ENCODE measurements around the gene PPP1R15B. TPM values are rescaled to one million over a fixed set of nuclear protein-coding genes. Genes with fewer than 3 reads are reported as not detected.

Gene PPP1R15B
- 10 to 100 TPM; 78.6 to 79.9 TPM for total RNA-seq

DNA sequence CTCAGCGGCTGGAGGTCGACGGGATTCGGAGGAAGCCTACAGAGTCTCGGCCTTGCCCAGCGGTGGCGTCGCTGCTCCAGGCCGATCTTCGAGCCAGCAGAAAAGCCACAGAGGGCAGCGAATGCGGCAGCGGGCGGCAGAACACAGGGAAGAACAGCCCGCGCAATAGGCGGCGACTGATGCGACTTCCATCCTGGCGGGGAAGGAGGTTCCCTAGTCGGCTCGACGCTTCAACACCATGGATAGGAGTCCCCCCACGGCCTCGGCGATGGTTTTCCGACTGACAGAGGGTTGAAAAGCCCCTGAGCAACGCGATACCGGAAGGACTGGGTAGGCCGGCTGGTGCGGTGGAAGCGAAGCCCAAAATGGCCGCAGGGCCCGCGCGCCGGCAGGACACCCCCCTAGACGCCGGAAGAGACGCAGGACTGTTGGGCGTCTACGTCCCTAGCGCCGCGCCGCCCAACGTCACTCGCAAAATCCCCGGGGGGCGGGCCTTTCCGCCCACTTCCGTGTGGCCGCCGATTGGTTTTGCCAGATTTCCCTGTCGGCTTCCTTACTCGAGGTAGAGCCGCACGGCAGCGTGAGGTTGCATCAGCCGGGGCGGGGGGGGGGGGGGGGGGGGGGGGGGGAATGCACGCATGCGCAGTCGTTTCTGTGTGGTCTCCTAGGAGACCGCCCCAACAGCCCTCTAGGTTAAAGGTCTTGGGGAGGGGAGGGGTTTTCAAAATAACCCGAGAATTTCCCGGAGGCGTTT is at the start of gene PPP1R15B:
PPP1R15B (minus strand) TSS at position 367 of the 754 bp plus-strand sequence. CDS start 406 bp downstream, outside the sequence.
- Mint-ChIP-seq H3K36me3 (peaks cover 50% of the 10 kb centered on the region), H3K9me3 (no peaks in the 10 kb centered on the region), H3K4me1 (peaks cover 15% of the 10 kb centered on the region), H3K27me3 (no peaks in the 10 kb centered on the region), H3K4me3 (peak within 1 kb of the TSS; percentile 99), H3K27ac (peak within 1 kb of the TSS; percentile 100)
- peak; percentile 97 for DNase-seq

DNA sequence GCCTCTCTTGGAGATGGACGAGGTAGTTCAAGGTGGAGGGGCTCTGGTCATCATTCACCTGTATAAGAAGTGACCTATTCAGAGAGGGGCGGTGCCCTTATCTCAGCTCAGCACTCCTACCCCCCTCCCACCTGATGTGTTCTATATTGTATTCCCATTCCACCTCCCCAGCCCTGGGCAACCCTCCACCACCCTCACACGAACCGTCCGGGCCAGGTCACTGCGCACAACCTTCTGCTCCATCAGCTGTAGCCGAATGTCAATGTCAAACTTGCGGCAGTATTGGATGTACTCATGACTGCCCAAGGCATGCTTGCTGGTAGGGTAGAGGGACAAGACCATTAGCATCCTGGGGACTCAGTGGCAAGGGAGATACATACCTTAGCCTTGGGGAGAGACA is 48.7 kb upstream of the PPP1R15B start:
- Mint-ChIP-seq H3K36me3 (peaks cover 15% of the 10 kb centered on the region), H3K9me3 (no peaks in the 10 kb centered on the region), H3K27ac (no peak overlapping the region), H3K4me1 (peaks cover 45% of the 10 kb centered on the region), H3K27me3 (no peaks in the 10 kb centered on the region), H3K4me3 (no peak overlapping the region)
- no peak for DNase-seq

DNA sequence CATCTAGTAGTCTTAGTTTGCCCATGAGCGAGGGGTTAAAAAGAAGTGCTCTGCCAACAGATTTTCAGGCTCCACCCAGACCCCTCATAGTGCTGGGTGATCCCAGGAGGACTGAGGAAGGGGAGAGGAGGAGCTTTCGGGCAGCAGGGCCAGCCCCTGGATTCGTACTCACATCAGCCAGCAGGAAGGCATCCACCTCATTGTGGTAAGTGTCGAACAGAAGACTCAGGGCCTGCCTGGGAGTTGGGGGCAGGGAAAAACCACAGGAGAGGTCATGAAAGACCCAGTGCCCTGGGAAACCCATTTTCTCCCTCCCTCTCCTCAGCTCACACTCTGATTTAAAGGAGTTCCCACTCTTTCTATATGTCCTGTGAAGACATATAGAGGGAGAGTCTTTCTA is 48.1 kb upstream of the PPP1R15B start:
- H3K9me3 Mint-ChIP-seq = no peaks in the 10 kb centered on the region
- no peak overlapping the region for H3K27ac Mint-ChIP-seq
- peaks cover 14% of the 10 kb centered on the region for H3K36me3 Mint-ChIP-seq
- H3K4me1 Mint-ChIP-seq = peaks cover 38% of the 10 kb centered on the region
- H3K4me3 Mint-ChIP-seq = no peak overlapping the region
- no peak for DNase-seq
- H3K27me3 Mint-ChIP-seq = no peaks in the 10 kb centered on the region

DNA sequence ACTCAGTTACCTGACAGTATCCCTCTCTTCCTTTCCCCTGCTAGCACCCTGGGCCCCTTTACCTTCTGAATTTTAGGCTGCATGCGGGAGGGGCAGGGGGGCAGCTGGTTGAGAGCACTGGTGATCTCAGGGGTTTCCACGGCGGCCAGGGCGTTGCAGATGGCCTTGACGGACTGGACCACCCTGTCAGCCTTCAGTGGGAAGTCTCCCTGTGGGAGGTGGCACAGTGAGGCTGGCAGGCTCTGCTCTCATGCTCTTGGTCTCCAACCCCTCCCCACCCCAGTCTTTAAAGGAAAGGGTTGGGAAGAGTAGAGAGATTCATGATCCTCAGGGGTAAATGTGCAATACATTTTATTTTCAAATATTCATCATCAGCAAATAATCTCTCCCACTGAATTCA is 46.0 kb upstream of the PPP1R15B start:
- DNase-seq = no peak
- H3K4me1 Mint-ChIP-seq = peaks cover 29% of the 10 kb centered on the region
- H3K27me3 Mint-ChIP-seq = no peaks in the 10 kb centered on the region
- H3K4me3 Mint-ChIP-seq = no peak overlapping the region
- H3K36me3 Mint-ChIP-seq = peaks cover 19% of the 10 kb centered on the region
- no peaks in the 10 kb centered on the region for H3K9me3 Mint-ChIP-seq
- no peak overlapping the region for H3K27ac Mint-ChIP-seq

DNA sequence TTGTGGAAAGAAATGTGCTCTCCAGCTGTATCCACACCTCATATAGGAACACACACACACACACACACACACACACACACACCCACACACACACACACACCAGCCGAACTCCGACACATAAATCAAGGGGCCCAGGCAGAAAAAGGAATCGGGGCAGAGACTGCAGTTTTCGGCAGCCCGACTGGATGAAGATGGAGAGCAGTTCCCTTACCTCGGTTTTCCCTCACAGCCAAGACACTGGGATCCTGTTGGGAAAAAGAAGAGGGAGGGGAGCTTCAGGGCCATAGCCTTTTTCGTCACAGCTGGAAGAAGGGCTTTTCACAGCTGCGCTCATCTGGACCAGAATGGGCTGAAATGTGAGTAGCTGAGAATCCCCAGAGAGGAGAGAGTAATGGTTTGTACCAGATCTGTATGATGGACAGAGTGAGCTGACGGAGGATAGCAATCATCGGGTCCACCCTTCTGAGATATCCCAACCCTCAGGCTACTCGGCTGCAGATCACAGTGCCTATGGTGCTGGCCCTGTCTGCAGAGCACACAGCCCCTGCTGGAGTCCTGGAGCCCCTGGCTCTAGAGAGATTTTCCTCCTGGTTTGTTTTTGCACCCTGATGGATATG is 45.3 kb upstream of the PPP1R15B start:
- Mint-ChIP-seq H3K4me1 (peaks cover 26% of the 10 kb centered on the region), H3K9me3 (no peaks in the 10 kb centered on the region), H3K27me3 (no peaks in the 10 kb centered on the region), H3K4me3 (no peak overlapping the region), H3K27ac (no peak overlapping the region), H3K36me3 (peaks cover 19% of the 10 kb centered on the region)
- DNase-seq = no peak

DNA sequence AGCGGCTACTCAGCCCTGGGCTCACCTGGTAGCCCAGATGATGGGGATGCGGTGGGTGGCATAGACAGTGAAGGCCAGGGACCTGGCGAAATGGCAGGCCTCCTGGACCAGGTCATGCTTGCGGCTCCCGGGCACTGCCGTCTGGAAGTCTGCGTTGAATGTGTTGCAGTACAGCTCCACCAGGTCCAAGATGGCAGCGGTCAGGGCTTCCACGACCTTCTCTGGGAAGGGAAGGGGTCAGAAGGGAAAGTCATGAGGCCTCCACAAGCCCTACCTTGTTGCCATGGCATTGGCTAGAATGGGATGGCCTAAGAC is 44.2 kb upstream of the PPP1R15B start:
- Mint-ChIP-seq H3K9me3 (no peaks in the 10 kb centered on the region), H3K4me1 (peaks cover 21% of the 10 kb centered on the region), H3K27me3 (no peaks in the 10 kb centered on the region), H3K27ac (no peak overlapping the region), H3K4me3 (no peak overlapping the region), H3K36me3 (peaks cover 16% of the 10 kb centered on the region)
- no peak for DNase-seq

DNA sequence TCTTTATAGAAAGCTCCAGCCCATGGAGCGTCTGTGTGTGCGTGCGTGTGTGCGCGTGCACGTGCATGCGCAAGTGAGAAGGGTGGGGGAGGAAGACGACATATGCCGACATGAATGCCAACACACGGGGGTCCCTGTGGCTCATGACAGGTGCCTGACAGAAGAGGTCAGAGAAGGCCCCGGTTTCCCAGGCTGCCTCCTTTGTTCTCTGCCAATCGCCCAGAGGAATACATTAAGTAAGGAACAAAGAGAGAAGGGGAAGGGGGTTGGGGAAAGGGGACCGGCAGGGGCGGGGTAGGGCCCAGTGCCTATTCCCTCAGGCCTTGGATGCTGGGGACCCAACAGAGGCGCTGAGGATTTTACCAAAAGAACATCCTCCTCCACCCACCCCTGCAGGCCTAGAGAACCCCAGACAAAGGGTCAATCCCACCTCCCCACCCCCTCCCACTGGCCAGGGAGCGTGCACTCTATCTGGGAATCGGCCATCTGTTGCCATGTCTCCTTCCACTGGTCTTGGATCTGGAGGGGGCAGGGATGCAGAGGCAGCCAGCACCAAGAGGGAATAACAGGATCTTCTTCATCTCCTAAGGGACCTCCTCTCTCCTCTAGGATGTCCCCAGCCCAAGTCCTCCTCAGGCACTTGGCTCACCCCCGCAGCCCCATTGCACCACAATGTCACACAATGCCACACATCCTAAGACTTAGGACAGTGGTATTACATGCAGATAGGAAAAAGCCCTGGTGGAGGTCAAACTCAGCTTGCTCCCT is 43.6 kb upstream of the PPP1R15B start:
- no peak for DNase-seq
- no peak overlapping the region for H3K4me3 Mint-ChIP-seq
- H3K27ac Mint-ChIP-seq = no peak overlapping the region
- peaks cover 12% of the 10 kb centered on the region for H3K36me3 Mint-ChIP-seq
- peaks cover 23% of the 10 kb centered on the region for H3K4me1 Mint-ChIP-seq
- H3K9me3 Mint-ChIP-seq = no peaks in the 10 kb centered on the region
- no peaks in the 10 kb centered on the region for H3K27me3 Mint-ChIP-seq

DNA sequence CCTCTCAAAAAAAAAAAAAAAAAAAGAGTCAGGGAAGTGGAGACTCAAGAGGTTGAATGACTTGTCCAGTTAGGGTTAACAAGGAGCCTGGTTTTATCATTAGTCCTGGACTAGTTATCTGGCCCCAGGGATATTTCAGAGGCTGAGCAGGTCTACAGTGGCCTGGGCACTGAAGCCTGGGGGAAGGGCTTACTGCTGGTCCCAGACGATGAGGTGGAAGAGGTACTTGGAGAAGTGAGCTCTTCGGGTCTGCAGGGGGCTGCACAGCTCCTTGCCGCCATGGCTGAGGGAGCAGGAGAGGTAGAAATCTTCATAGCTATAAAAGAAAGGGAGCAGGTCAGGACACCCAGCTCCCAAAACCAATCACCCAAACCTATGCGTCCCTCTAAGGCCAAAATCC is 42.9 kb upstream of the PPP1R15B start:
- H3K9me3 Mint-ChIP-seq = no peaks in the 10 kb centered on the region
- H3K4me3 Mint-ChIP-seq = no peak overlapping the region
- H3K27ac Mint-ChIP-seq = peak overlapping the region; percentile 8
- H3K27me3 Mint-ChIP-seq = no peaks in the 10 kb centered on the region
- peaks cover 24% of the 10 kb centered on the region for H3K4me1 Mint-ChIP-seq
- DNase-seq = no peak
- peaks cover 12% of the 10 kb centered on the region for H3K36me3 Mint-ChIP-seq

DNA sequence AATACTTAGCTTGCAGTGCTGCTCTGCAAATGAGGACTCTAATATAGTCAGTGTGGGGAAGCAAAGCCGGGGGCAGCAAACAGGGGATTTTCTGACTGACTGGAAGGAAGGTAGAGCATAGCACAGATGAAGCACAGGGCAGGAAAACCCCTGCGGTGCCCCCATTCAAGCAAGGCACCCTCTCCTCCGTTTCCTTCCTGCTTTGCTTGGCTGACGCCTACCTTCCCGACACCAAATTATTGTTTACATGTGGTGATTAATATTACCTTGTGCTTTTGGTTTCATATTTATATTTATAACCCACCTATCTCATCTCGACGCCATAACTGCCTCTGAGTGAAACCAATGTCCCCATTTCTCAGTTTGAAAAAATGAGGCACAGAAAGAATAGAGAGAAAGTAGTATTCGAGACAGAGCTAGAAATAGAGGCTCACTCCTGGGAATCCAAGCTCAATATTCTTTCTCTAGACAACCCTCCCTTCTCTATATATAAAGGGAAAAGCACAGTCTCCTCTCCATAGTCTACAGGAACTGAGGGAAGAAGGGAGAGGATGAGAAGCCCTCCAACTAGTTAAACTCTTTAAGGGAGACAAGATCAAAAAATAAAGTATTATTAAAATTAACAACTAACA is 41.6 kb upstream of the PPP1R15B start:
- H3K4me1 Mint-ChIP-seq = peaks cover 26% of the 10 kb centered on the region
- no peaks in the 10 kb centered on the region for H3K27me3 Mint-ChIP-seq
- peak overlapping the region; percentile 81 for H3K27ac Mint-ChIP-seq
- H3K9me3 Mint-ChIP-seq = no peaks in the 10 kb centered on the region
- H3K36me3 Mint-ChIP-seq = peaks cover 8% of the 10 kb centered on the region
- DNase-seq = peak; percentile 75
- peak overlapping the region; percentile 55 for H3K4me3 Mint-ChIP-seq

DNA sequence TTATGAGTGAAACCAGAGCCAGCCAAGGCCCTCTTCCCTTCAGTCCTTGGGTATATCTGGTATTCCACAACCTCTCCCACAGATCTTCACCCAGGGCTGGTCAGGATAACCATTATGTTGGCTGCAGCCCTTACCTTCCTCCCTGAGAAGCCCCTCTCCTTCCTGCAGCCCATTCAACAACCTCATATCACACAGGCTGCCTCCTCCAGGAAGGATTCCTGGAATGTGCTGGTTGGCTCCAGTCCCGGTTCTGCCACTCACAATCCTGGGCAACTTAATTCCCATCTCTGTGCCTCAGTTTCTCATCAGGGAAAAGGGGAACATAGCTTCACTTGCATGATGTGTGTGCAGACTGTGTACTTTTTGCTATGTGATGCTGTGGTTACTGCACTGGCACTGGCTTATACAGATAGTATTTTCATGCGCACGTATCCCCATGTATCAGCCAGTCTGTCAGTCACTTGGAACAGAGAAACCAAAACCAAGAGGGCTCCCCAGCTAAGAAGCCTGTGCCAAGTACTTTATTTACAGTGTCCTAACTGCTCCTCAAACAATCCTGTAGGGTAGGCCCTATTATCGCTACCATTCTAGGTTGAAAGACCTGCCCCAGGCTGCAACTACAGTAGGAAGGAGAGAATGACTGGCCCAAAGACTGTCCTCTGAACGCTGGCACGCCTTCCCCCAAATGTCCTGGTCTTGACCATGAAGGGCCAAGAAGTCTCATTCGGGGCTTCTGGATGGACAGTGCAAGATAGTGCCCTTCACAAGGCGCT is 39.9 kb upstream of the PPP1R15B start:
- H3K27ac Mint-ChIP-seq = peak overlapping the region; percentile 29
- H3K27me3 Mint-ChIP-seq = no peaks in the 10 kb centered on the region
- peaks cover 11% of the 10 kb centered on the region for H3K36me3 Mint-ChIP-seq
- no peak overlapping the region for H3K4me3 Mint-ChIP-seq
- no peak for DNase-seq
- peaks cover 26% of the 10 kb centered on the region for H3K4me1 Mint-ChIP-seq
- no peaks in the 10 kb centered on the region for H3K9me3 Mint-ChIP-seq

DNA sequence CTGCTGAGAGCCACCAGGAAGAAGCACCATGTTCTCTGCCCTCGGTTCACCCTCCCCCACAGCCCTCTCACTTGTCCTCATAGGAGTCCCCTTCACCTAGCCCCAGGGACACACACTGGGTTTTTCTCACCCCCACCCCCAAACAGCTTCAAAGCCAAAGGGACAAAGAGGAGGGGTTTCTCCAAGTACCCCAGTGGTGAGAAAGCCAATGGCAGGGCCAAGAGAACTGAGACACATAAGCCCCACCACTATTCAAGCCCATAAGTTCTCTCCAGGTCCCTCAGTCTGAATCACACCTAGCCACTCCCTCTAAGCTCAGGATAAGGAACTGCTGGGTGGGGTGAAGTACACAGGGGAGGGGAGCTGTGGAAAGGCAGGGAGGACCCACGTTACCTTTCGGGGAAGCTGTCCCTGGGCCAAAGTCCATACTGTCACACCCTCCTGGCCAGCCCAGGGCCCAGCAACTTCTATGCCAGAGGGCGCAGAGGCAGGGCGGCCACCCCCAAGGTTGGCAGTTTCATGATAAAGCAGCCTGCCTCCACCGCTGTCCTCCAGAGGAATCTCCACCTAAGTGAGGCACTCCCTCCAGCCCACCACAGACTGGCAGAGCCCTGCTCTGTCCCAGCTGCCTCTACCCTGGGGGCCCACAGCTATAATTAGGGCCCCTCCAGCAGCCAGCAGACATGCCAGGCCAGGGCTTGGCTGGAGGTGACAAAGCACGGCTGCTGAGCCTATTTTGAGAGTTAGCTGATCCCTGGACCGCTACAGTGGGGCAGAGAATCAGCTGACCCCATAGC is 39.0 kb upstream of the PPP1R15B start:
- no peak overlapping the region for H3K4me3 Mint-ChIP-seq
- H3K27me3 Mint-ChIP-seq = no peaks in the 10 kb centered on the region
- H3K27ac Mint-ChIP-seq = no peak overlapping the region
- peaks cover 30% of the 10 kb centered on the region for H3K4me1 Mint-ChIP-seq
- H3K36me3 Mint-ChIP-seq = peaks cover 13% of the 10 kb centered on the region
- no peak for DNase-seq
- H3K9me3 Mint-ChIP-seq = no peaks in the 10 kb centered on the region

DNA sequence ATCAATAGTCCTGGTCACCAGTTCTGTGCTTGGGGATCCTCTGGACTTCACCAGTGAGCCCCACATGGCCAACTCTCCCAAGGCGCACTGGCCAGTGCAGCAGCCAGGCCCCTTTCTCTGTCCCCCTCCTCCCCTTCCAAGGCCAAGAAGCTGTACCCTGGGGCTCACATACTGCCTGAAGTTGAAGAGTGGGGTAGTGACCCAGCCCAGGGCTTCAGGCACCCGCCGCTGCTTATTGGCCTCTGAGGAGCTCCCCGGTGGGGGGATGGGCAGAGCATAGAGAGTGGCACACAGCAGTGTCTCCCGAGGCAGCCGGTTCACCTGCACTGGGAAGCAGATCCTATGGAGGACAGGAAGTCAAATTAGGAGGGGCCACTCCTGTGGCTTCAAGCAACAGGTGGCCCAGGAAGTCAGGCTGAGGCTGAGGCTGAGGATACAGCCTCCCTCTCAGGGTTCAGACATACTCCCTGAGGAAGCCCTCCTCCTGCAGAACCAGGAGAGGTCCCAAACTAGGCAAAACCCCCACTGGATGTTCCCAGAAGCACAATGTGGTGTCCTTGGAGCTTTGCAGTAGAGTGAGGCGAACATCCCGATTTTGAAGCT is 38.2 kb upstream of the PPP1R15B start:
- Mint-ChIP-seq H3K27ac (no peak overlapping the region), H3K36me3 (peaks cover 16% of the 10 kb centered on the region), H3K4me1 (peaks cover 30% of the 10 kb centered on the region), H3K27me3 (no peaks in the 10 kb centered on the region), H3K9me3 (no peaks in the 10 kb centered on the region), H3K4me3 (no peak overlapping the region)
- no peak for DNase-seq

DNA sequence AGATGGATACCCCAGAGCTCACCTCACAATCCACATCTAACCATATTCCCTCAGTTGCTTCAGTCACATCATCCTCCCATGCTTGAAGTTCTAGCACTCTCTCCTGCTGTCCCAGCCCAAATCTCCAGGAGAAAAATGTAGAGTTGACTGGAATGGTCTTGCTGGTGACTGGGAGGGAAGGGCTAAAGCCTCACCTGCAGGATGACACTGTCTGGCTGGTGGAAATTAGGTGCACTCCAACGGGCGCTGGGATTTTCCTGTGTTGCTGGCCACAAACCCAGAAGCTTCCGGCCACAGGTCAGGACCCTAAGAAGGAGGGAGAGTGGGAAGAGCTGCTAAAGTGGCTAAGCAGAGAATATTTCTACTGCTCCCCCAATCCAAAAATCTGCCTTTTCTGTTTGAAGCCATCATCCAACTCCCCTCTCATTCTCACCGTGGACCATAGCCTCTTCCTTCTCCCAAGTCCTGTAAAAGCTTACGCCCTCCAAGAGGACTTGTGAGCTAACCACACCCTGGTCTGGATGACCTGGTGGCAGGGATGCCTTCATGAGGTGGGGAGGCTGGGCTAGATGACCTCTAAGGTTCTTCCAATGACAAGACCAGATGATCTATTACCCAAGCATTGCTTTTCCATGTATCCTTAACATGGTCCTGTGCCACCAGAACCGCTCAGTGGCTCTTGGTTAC is 37.5 kb upstream of the PPP1R15B start:
- no peak overlapping the region for H3K4me3 Mint-ChIP-seq
- H3K4me1 Mint-ChIP-seq = peaks cover 27% of the 10 kb centered on the region
- H3K9me3 Mint-ChIP-seq = no peaks in the 10 kb centered on the region
- H3K36me3 Mint-ChIP-seq = peaks cover 17% of the 10 kb centered on the region
- no peak for DNase-seq
- H3K27me3 Mint-ChIP-seq = no peaks in the 10 kb centered on the region
- no peak overlapping the region for H3K27ac Mint-ChIP-seq
